ENCODE data around the gene MICU2.
"Not testable (repeated sequence)": the region's sequence is repeated elsewhere in the genome, so short reads cannot be mapped to it uniquely, and the experiment has no call there.

The MICU2 gene

GRCh38 chr13:21590665-21591456 is 13.1 kb downstream of the MICU2 start:
- DNase-seq: not testable (repeated sequence)

GRCh38 chr13:21590231-21590630 is 13.7 kb downstream of the MICU2 start:
- no peak for DNase-seq

- not testable (repeated sequence) for DNase-seq
These were observed 14.5 kb downstream of the MICU2 start for GRCh38 chr13:21589510-21589909.

- DNase-seq: not testable (repeated sequence)
These were observed 15.6 kb downstream of the MICU2 start for GRCh38 chr13:21588411-21588810.

GRCh38 chr13:21584973-21585592 is 18.9 kb downstream of the MICU2 start:
- no peak for DNase-seq

- DNase-seq: no peak
These were observed 20.5 kb downstream of the MICU2 start for GRCh38 chr13:21583478-21583877.

GRCh38 chr13:21580736-21581135 is 23.2 kb downstream of the MICU2 start:
- no peak for DNase-seq

GRCh38 chr13:21579754-21580316 is 24.1 kb downstream of the MICU2 start:
- no peak for DNase-seq

- DNase-seq: no peak
These were observed 25.2 kb downstream of the MICU2 start for GRCh38 chr13:21578748-21579147.

- no peak for DNase-seq
These were observed 27.5 kb downstream of the MICU2 start for GRCh38 chr13:21576426-21576825.

GRCh38 chr13:21573920-21574712 is 29.9 kb downstream of the MICU2 start:
- no peak for DNase-seq

GRCh38 chr13:21569686-21570085 is 34.3 kb downstream of the MICU2 start:
- DNase-seq: no peak

GRCh38 chr13:21568854-21569253 is 35.1 kb downstream of the MICU2 start:
- no peak for DNase-seq

- DNase-seq: no peak
These were observed 36.3 kb downstream of the MICU2 start for GRCh38 chr13:21567714-21568113.

GRCh38 chr13:21557995-21558394 is 46.0 kb downstream of the MICU2 start:
- DNase-seq: no peak

GRCh38 chr13:21556051-21556450 is 47.9 kb downstream of the MICU2 start:
- DNase-seq: no peak

- not testable (repeated sequence) for DNase-seq
These were observed 50.7 kb downstream of the MICU2 start for GRCh38 chr13:21553261-21553660.

GRCh38 chr13:21550918-21551317 is 53.1 kb downstream of the MICU2 start:
- DNase-seq: no peak

GRCh38 chr13:21549633-21550032 is 54.3 kb downstream of the MICU2 start:
- DNase-seq: no peak

GRCh38 chr13:21548577-21548976 is 55.4 kb downstream of the MICU2 start:
- DNase-seq: no peak

GRCh38 chr13:21546372-21546771 is 57.6 kb downstream of the MICU2 start:
- no peak for DNase-seq

- DNase-seq: no peak
These were observed 59.5 kb downstream of the MICU2 start for GRCh38 chr13:21544515-21544914.

GRCh38 chr13:21542563-21542962 is 61.4 kb downstream of the MICU2 start:
- DNase-seq: no peak
